HG03175 (cell line): ENCODE measurements around the gene DGCR8.

Experiments used
- ATAC-seq: cut with Tn5 transposase; IDR thresholded peaks from one replicate; pipeline ENCODE4 v1.9.1; 2021; ENCODE audit warnings: mild to moderate bottlenecking, moderate library complexity; ENCODE audit not compliant: unreplicated experiment

Gene DGCR8

GRCh38 chr22:20089226-20089976 is 9.4 kb downstream of the DGCR8 start:
- no peak for ATAC-seq

- ATAC-seq: no peak
These were observed 10.1 kb downstream of the DGCR8 start for GRCh38 chr22:20089977-20090729.

- ATAC-seq: no peak
These were observed 10.7 kb downstream of the DGCR8 start for GRCh38 chr22:20090730-20091240.

- ATAC-seq: no peak
These were observed 11.8 kb downstream of the DGCR8 start for GRCh38 chr22:20091690-20092476.

- ATAC-seq: no peak
These were observed 12.4 kb downstream of the DGCR8 start for GRCh38 chr22:20092477-20092854.

GRCh38 chr22:20093418-20094196 is 13.6 kb downstream of the DGCR8 start:
- ATAC-seq: no peak

GRCh38 chr22:20094197-20094807 is 14.3 kb downstream of the DGCR8 start:
- ATAC-seq: no peak

GRCh38 chr22:20095521-20095920 is 15.5 kb downstream of the DGCR8 start:
- ATAC-seq: no peak

GRCh38 chr22:20096574-20097420 is 16.8 kb downstream of the DGCR8 start:
- ATAC-seq: no peak

GRCh38 chr22:20099099-20099711 is 19.2 kb downstream of the DGCR8 start:
- no peak for ATAC-seq

GRCh38 chr22:20101638-20102037 is 21.6 kb downstream of the DGCR8 start:
- no peak for ATAC-seq

- no peak for ATAC-seq
These were observed 22.3 kb downstream of the DGCR8 start for GRCh38 chr22:20102203-20102780.

- no peak for ATAC-seq
These were observed 25.6 kb downstream of the DGCR8 start for GRCh38 chr22:20105456-20106204.

- ATAC-seq: no peak
These were observed 26.3 kb downstream of the DGCR8 start for GRCh38 chr22:20106205-20106848.

- ATAC-seq: no peak
These were observed 26.8 kb downstream of the DGCR8 start for GRCh38 chr22:20106849-20107237.

- no peak for ATAC-seq
These were observed 27.4 kb downstream of the DGCR8 start for GRCh38 chr22:20107471-20107901.
